HG03060 (cell line): ENCODE data around the gene ACAN.

ENCODE experiments used
- ATAC-seq: cut with Tn5 transposase; IDR thresholded peaks from one replicate; pipeline ENCODE4 v1.9.1; 2021; ENCODE audit warnings: low read depth, moderate number of reproducible peaks; ENCODE audit not compliant: unreplicated experiment

Gene ACAN

GRCh38 chr15:88874275-88874674 lies 71.0 kb downstream of the ACAN start:
- ATAC-seq: no peak

- no peak for ATAC-seq
Measured at GRCh38 chr15:88874684-88875083, 71.4 kb downstream of the ACAN start.

- ATAC-seq: no peak
Measured at GRCh38 chr15:88876573-88876972, 73.3 kb downstream of the ACAN start.

- no peak for ATAC-seq
Measured at GRCh38 chr15:88877415-88877814, 74.2 kb downstream of the ACAN start.

GRCh38 chr15:88877906-88878305 lies 74.7 kb downstream of the ACAN start:
- ATAC-seq: no peak

- ATAC-seq: no peak
Measured at GRCh38 chr15:88878720-88879184, 75.5 kb downstream of the ACAN start.

GRCh38 chr15:88880944-88881740 lies 77.9 kb downstream of the ACAN start:
- no peak for ATAC-seq

GRCh38 chr15:88881775-88882174 lies 78.5 kb downstream of the ACAN start:
- no peak for ATAC-seq

- ATAC-seq: no peak
Measured at GRCh38 chr15:88882785-88883184, 79.5 kb downstream of the ACAN start.

- no peak for ATAC-seq
Measured at GRCh38 chr15:88887068-88887580, 83.9 kb downstream of the ACAN start.

GRCh38 chr15:88888719-88889118 lies 85.5 kb downstream of the ACAN start:
- ATAC-seq: no peak

- ATAC-seq: no peak
Measured at GRCh38 chr15:88890495-88890894, 87.3 kb downstream of the ACAN start.

- ATAC-seq: no peak
Measured at GRCh38 chr15:88891540-88892254, 88.5 kb downstream of the ACAN start.

- no peak for ATAC-seq
Measured at GRCh38 chr15:88894348-88894818, 91.1 kb downstream of the ACAN start.

GRCh38 chr15:88894819-88895767 lies 91.9 kb downstream of the ACAN start, which contains the start of gene HAPLN3:
Gene HAPLN3 (minus strand): TSS chr15:88895544. CDS start chr15:88887298, 8,246 bp downstream.
- no peak for ATAC-seq

GRCh38 chr15:88896333-88897033 lies 93.2 kb downstream of the ACAN start:
- ATAC-seq: no peak

- no peak for ATAC-seq
Measured at GRCh38 chr15:88897142-88897455, 93.9 kb downstream of the ACAN start.

- ATAC-seq: no peak
Measured at GRCh38 chr15:88897456-88898194, 94.4 kb downstream of the ACAN start.

GRCh38 chr15:88898736-88899135 lies 95.5 kb downstream of the ACAN start:
- ATAC-seq: no peak
